Measurements from ENCODE around the gene PROP1. TPM values are rescaled to one million over a fixed set of nuclear protein-coding genes. Genes with fewer than 3 reads are reported as not detected.

PROP1 gene
- polyA plus RNA-seq, 1 experiment: not detected

DNA sequence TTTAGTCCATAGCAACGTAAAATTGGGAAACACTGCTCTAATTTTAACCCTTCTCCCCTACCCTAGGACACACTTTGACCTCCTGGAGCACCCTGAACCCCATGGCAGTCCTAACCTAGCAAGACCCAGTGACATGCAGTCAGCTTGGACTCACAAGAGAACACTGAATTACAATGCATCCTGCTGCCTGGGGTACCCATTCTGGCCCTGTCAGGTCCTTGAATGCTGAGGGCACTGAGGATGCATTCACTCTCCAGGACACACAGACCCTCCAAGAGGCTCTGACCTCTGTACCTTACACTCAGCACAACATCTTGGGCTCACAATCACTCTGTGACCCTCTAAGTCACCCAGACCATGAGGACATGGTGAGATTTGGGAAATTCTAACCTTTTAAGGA is 1.8 kb upstream of the PROP1 start:
- Histone ChIP-seq H3K27me3 (ENCODE audit: control insufficient read depth, insufficient read depth, low read length) (peaks cover 6% of the 10 kb centered on the region), H3K36me3 (ENCODE audit: control insufficient read depth, insufficient read depth, low read length) (no peaks in the 10 kb centered on the region), H3K4me3 (ENCODE audit: low read depth, low read length) (no peak overlapping the region)
- no peak for DNase-seq (ENCODE audit: low read depth)
- POLR2A ChIA-PET: no interaction called here
- TF ChIP-seq, protein P1, sequence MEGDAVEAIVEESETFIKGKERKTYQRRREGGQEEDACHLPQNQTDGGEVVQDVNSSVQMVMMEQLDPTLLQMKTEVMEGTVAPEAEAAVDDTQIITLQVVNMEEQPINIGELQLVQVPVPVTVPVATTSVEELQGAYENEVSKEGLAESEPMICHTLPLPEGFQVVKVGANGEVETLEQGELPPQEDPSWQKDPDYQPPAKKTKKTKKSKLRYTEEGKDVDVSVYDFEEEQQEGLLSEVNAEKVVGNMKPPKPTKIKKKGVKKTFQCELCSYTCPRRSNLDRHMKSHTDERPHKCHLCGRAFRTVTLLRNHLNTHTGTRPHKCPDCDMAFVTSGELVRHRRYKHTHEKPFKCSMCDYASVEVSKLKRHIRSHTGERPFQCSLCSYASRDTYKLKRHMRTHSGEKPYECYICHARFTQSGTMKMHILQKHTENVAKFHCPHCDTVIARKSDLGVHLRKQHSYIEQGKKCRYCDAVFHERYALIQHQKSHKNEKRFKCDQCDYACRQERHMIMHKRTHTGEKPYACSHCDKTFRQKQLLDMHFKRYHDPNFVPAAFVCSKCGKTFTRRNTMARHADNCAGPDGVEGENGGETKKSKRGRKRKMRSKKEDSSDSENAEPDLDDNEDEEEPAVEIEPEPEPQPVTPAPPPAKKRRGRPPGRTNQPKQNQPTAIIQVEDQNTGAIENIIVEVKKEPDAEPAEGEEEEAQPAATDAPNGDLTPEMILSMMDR (IDR thresholded peaks at IDR 0.05; ENCODE audit: insufficient read depth, low read depth, low read length): no peak
- CTCF ChIA-PET: no interaction called here

DNA sequence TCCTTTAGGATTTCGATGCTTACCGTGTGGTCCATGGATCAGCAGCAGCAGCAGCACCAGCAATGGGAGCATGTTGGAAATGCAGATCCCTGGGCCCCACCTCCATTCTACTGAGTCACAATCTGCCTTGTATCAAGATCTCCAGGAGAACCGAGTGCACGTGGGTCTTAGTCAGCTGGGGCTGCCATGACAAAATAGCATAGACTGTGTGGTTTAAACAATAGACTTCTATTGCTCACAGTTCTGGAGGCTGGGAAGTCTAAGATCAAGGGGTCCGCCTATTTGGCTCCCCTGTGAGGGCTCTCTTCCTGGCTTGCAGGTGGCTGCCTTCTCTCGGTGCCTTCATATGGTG is 1.3 kb upstream of the PROP1 start:
- Histone ChIP-seq H3K36me3 (ENCODE audit: control insufficient read depth, insufficient read depth, low read length) (no peaks in the 10 kb centered on the region), H3K27me3 (ENCODE audit: control insufficient read depth, insufficient read depth, low read length) (peaks cover 6% of the 10 kb centered on the region), H3K4me3 (ENCODE audit: low read depth, low read length) (no peak overlapping the region)
- ChIA-PET POLR2A (no interaction called here), CTCF (no interaction called here)
- TF ChIP-seq, protein P1 (IDR thresholded peaks at IDR 0.05; ENCODE audit: insufficient read depth, low read depth, low read length): no peak
- no peak for DNase-seq (ENCODE audit: low read depth)

DNA sequence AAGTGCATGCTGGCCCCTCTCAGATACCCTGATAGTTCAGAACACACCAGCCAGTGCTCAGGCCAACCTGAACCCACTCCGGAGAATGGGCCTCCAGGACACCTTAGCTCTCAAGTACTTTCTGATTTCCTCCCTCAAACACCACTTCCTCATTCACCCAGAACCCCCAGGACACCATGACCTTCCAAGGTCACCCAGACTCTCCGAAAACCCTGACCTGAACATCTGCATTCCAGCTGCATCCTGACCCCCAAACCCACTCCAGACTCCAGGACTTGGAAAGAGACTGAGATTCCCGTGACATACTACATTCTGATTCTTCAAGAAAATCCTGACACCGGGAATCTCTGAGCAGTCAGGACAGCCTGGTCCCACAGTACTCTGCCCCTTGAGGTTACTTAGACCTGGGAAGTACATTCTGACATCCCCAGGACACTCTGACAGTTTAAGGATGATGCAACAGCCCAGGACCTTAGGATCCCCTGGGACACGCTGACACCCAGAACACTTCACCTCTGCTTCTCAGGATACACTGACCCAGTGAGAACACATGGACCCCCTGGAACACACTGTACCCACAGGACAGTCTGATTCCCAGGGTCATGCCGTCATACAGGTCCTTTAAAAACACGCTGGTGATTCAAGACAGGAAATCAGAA is 747 bp upstream of the PROP1 start:
- Histone ChIP-seq H3K27me3 (ENCODE audit: control insufficient read depth, insufficient read depth, low read length) (peaks cover 6% of the 10 kb centered on the region), H3K4me3 (ENCODE audit: low read depth, low read length) (no peak overlapping the region), H3K36me3 (ENCODE audit: control insufficient read depth, insufficient read depth, low read length) (no peaks in the 10 kb centered on the region)
- ChIA-PET POLR2A (no interaction called here), CTCF (no interaction called here)
- no peak for DNase-seq (ENCODE audit: low read depth)
- TF ChIP-seq, protein P1 (IDR thresholded peaks at IDR 0.05; ENCODE audit: insufficient read depth, low read depth, low read length): no peak

DNA sequence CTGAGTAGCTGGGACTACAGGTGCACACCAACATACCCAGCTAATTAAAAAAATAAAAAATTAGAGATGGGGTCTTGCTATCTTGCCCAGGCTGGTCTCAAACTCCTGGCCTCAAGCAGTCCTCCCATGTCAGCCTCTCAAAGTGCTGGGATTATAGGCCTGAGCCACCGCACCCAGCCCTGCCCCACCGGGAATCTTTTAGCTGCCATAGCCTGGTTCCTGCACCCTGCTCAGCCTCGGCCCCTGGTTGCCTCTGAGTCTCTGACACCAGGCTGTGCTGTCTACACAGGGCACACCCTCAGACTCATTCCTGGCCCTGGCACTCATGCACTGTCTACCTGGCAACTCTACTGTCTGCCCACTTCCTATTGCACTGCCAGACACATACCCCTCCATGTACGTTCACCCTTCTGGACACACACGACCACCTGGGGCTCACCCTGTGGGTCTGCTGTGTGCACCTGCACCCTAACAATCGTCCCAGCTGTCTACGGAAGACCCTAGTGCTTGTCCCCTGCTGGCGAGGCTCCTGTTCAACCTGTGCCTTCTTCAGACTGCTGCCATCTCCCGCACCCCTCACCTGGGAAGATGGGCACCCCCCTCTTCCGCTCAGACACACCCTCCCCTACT is 1.4 kb downstream of the PROP1 start:
- DNase-seq (ENCODE audit: low read depth): no peak
- H3K36me3 ChIP-seq (ENCODE audit: control insufficient read depth, insufficient read depth, low read length): no peaks in the 10 kb centered on the region
- peaks cover 6% of the 10 kb centered on the region for H3K27me3 ChIP-seq (ENCODE audit: control insufficient read depth, insufficient read depth, low read length)
- TF ChIP-seq, protein P1 (IDR thresholded peaks at IDR 0.05; ENCODE audit: insufficient read depth, low read depth, low read length): no peak
- CTCF ChIA-PET: no interaction called here
- POLR2A ChIA-PET: interaction anchor here (0.6 kb wide), 1 partner anchor 10 kb away, joined by 5 read pairs; no protein-coding TSS in a partner anchor
- no peak overlapping the region for H3K4me3 ChIP-seq (ENCODE audit: low read depth, low read length)

DNA sequence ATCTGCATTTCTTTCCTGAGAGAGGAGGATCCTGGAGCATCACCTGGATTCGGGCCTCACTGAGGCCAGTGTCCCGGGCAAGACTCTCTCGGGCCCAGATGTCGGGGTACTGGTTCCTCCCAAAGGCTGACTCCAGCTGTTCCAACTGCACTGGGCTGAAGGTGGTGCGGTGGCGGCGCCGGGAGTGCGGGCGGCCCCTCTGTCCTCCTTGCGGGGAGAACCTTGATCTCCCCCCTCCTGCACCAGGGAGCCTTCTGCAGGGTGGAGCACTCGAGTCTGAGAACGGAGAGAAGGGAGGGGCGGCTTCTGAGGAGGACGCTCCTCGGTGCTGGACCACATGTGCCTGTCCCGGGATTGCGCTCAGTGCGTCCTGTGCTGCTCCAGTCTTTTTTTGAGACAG is 2.0 kb downstream of the PROP1 start:
- Histone ChIP-seq H3K36me3 (ENCODE audit: control insufficient read depth, insufficient read depth, low read length) (no peaks in the 10 kb centered on the region), H3K27me3 (ENCODE audit: control insufficient read depth, insufficient read depth, low read length) (peaks cover 6% of the 10 kb centered on the region), H3K4me3 (ENCODE audit: low read depth, low read length) (no peak overlapping the region)
- no peak for DNase-seq (ENCODE audit: low read depth)
- CTCF ChIA-PET: no interaction called here
- POLR2A ChIA-PET: no interaction called here
- TF ChIP-seq, protein P1 (IDR thresholded peaks at IDR 0.05; ENCODE audit: insufficient read depth, low read depth, low read length): no peak

All from BJ (cell line).